DMS114 treated with DMSO at 0.1 percent for 48 hours (cell line): Measurements from ENCODE around the gene FGFBP3.
"Not testable (repeated sequence)": the region's sequence is repeated elsewhere in the genome, so short reads cannot be mapped to it uniquely, and the experiment has no call there.

Source experiments
- DNase-seq: peaks from one replicate; lab custom pipeline; 2025; ENCODE audit not compliant: unreplicated experiment; lab: John Stamatoyannopoulos, UW

The FGFBP3 gene

GRCh38 chr10:91901784-91902677, 7.3 kb downstream of the FGFBP3 start:
- DNase-seq = no peak

DNA sequence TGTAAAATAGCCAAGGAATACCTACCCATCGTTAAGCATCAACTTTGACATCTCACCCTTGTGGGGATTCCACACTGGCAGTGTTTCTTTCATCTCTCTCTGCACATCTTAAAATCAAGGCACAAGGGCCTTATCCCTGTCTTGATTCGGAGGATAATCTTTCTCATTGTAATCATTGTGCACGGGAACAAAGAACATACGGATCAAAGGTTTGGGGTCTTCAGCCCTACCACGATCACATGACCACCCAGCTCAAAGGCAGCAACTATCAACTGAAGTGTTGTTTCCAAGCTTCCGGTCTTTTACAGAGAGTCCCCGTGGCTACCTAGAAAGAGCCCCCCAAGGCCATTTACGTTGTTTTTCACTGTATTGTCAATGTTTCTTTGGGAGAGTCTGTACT, 11.9 kb downstream of the FGFBP3 start:
- no peak for DNase-seq

- DNase-seq = no peak
Measured at GRCh38 chr10:91896212-91896756, 13.0 kb downstream of the FGFBP3 start.

- not testable (repeated sequence) for DNase-seq
Measured at GRCh38 chr10:91894261-91894685, 15.0 kb downstream of the FGFBP3 start.

- DNase-seq = no peak
Measured at GRCh38 chr10:91893051-91893450, 16.2 kb downstream of the FGFBP3 start.

DNA sequence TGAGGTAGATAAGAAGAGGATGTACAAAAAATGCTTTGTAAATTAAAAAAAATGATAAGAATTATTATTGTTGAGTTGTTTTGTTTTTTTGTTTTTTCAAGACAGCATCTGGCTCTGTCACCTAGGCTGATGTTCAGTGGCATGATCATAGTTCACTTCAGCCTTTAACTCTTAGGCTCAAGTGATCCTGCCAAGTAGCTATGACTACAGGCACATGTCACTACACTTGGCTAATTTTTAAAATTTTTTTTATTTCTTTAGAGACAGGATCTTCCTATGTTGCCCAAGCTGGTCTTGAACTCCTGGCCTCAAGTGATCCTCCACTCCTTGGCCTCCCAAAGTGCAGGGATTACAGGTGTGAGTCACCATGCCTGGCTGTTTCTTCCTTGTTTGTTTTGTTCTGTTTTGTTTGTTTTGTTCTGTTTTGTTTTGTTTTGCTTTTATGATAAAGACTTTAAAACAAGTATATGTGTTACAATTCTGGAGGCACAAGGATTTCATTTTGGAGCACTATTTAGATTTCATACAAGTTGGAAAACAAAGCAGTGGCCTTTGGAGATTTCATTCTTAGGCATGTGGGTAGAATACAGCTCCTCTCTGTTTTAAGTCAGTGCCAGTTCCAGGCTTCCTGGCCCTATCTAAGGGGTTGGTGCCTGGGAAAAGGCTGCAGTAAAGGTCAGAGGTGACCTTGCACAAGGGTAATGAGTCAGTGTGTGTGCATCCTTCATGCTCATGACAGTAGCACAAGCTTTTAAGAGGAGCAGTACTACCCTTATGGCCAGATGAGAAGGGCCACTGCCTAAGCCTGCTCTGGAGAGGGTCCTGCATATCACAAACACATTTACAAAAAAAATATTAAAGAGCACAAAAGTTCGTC, 17.9 kb downstream of the FGFBP3 start:
- no peak for DNase-seq

DNA sequence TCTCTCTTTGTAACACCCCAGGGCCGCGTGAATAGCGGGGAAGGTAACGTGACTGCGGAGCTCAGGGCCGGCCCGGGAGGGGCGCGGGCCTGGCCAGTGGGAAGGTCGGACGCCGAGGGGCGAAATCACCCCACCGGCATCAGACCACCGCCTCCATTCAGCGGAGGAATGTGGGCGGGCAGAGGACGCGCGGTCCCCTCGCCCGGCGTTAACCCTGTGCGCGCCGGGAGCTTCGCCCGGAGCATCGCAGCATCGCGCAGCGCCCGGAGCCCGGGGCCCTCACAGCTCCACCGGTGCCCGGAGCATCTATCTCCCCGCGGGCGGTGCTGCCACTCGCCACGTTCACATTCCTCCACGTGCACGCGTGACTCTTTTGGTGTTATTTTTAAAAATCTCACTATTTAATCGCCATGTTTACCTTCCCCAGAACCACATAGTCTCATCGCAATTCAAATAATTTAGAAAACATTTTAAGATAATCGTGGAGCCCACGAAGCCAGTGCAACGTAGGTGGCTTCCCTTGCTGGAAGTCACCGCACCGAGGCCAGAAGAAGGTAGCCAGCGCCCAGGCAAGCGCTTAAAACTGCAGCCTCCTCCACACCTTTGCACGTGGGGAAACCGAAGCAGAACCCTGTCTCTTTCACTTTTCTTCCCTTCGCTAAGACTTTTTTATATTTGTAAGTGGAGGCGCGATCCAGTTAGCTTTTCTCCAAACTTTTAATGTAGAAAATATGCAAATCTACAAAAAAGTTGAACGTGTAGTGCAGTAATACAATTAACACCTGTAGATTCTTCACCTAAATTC, 21.8 kb downstream of the FGFBP3 start:
- peak; percentile 66 for DNase-seq

- DNase-seq = no peak
Measured at GRCh38 chr10:91886954-91887271, 22.4 kb downstream of the FGFBP3 start.

DNA sequence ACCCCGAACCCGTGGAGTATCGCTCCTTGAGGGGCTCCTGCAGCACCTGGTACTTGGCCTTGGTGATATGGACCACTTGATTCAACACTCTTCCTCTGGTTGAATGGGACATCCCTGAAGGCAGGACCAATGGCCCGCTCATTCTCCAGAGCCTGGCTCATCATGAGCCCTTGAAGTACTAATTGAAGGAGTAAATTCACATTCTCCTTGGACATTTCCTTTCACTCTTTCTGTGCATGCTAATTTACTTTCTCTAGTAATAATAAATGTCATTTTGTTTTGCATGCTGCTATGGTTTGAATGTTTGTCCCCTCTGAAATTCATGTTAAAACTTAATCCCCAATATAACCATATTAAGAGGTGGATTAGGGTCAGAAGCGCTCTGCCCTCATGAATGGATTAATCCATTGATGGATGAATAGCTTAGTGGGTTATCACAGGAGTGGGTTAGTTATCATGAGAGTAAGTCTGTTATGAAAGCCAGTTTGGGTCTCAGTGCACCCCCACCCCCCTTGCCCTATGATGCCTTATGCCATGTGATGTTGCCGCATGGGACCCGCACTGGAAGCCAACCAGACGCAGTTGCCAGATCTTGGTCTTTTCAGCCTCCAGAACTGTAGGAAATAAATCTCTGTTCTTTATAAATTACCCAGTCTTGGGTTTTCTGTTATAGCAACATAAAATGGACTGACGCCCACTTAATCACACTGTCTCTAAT, 23.8 kb downstream of the FGFBP3 start:
- no peak for DNase-seq

- DNase-seq = no peak
Measured at GRCh38 chr10:91884536-91884935, 24.8 kb downstream of the FGFBP3 start.

GRCh38 chr10:91883549-91884444, 25.5 kb downstream of the FGFBP3 start:
- DNase-seq = no peak

DNA sequence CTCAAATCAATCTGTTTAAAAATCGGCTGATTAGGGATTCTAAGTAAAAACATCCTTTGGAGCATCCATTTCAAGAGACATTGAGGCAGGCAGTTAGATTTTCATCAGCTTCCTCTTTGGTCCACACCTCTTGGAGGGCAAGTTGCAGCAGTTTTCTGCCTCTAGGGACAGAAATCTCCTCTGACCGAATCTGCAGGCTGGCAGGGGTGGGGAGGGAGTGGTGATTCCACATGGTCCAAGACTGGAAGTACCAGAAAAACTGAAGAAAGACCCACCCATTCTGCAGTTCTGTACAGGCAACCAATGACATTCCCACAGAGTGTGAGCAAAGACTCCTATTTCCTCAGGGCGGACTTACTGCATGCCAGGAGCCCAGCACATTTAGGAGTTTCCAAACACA, 29.0 kb downstream of the FGFBP3 start:
- no peak for DNase-seq

- DNase-seq = no peak
Measured at GRCh38 chr10:91879515-91880170, 29.6 kb downstream of the FGFBP3 start.

DNA sequence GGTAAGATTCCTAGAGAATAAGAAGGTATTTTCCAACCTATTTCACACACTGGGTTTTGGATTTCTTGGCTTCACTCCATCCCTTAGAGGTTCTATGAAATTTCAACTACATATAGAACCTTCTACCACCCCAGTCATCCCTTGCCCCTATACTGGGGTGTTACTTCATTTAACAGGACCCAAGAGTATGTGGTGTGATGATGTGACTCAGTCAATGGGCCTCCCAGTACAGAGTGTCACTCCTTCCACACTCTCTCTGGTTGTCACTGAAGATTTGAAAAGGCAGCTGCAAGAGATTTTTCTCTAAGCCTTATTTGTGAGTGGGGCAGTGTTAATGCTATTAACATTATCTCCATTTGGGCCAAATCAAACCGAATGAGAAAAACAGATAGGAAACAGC, 33.5 kb downstream of the FGFBP3 start:
- DNase-seq = no peak

DNA sequence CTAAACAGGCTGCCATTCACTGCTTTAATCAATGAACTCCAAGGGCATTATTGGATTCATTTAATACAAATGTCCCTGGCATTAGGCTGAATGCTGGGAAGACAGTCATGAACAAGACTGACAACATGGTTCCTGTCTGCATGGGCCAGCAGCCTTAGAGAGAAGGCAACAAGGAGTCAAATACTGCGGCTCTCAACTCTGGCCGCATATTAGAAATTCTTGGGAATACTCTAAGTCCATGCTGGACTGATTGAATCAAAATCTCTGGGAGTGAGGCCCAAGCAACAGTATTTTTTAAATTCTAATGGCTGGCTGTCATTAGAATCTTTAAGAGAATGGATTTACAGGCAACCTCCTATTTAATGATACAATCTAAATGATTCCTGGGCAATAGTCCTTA, 34.1 kb downstream of the FGFBP3 start:
- no peak for DNase-seq

- DNase-seq = no peak
Measured at GRCh38 chr10:91865562-91866081, 43.7 kb downstream of the FGFBP3 start.

- no peak for DNase-seq
Measured at GRCh38 chr10:91864744-91865143, 44.5 kb downstream of the FGFBP3 start.

GRCh38 chr10:91864099-91864498, 45.2 kb downstream of the FGFBP3 start:
- no peak for DNase-seq

DNA sequence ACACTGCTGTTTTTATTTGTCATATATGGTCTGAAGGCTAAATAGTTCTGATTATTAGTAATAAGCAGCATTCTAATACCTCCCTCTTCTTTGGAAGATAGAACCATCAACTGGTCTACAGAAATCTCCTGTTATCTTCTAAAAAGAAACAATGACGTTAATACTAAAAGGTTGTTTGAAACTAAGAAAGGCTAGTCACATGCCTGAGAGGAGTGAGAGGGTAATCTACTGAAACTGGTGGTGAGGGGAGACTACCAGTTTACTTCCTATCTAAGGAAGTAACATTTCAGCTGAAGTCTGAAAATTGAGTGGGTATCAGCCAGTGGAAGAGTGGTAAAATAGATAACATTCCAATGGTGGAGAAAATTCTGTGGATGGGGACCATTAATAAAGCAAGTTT, 48.4 kb downstream of the FGFBP3 start:
- DNase-seq = no peak
